Neural progenitor cell (in vitro differentiated cells): Measurements from ENCODE around the gene FOXA1.
A peak's percentile ranks its signal among the peaks of the same experiment; 100 is the strongest.

Experiments used
- CTCF ChIP-seq: fragments of 200-600 bp; sonication (generic); IDR thresholded peaks from 2 replicates; pipeline ENCODE4 v1.5.1; 2017; ENCODE audit warnings: antibody characterized with exemption, mild to moderate bottlenecking
- EZH2 ChIP-seq: fragments of 200-600 bp; sonication (generic); IDR thresholded peaks from 2 replicates; pipeline ENCODE4 v1.6.1; 2017; ENCODE audit warnings: antibody characterized with exemption, mild to moderate bottlenecking, moderate library complexity

- TF ChIP-seq CTCF, result no peak
- peak; percentile 94 for TF ChIP-seq EZH2
These were observed 2.3 kb downstream of the FOXA1 start for GRCh38 chr14:37592482-37593408.
